ENCODE data around the gene NEK10.

NEK10 gene

DNA sequence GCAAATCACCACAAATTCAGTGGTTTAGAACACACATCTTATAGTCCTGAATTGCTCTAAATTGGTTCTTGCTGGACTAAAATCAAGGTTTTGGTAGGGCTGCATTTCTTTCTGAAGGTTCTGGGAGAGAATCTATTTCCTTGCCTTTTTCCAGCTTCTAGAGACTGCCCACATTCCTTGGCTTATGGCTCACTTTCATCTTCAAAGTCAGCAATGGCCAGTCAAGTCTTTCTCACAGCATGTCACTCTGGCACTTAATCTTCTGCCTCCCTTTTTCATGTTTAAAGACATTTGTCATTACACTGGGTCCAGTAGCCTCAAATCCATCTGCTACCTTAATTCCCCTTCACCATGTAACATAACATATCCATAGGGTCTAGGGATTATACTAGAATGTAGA, 149.0 kb downstream of the NEK10 start:
- DNase-seq, result no peak

DNA sequence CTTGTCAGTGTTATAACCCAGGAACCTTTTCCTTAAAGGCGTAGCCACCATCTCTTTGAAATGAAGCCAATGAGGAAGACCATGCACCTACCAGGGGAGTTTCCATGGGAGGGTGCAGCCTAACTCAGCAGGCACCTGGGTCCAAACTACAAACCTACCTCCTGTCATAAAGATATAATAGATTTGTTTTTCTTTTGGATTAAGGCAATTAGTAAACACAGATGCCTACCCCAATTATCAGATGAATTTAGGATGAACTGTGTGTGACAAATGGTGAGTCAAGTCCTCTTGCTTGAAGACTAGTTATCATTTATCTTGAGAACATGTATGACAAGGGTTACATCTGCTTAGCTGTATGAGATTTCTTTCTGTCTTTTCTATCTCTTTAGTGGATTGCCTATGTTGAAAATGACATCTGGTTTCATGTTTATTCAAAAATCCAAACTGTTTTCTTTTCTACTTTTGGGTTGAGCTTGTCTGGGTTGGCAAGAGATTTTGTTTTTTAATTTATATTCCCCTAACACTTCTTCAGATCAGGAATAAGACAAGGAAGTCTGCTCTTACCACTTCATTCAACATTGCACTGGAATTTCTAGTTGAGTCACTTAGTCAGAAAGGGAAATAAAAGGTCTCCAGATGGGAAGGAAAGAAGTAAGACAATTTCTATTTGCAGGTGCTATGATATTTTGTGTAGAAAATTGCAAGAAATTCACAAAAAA, 149.9 kb downstream of the NEK10 start:
- DNase-seq, result peak; percentile 31

GRCh38 chr3:27216955-27217552, 152.1 kb downstream of the NEK10 start:
- DNase-seq, result no peak

DNA sequence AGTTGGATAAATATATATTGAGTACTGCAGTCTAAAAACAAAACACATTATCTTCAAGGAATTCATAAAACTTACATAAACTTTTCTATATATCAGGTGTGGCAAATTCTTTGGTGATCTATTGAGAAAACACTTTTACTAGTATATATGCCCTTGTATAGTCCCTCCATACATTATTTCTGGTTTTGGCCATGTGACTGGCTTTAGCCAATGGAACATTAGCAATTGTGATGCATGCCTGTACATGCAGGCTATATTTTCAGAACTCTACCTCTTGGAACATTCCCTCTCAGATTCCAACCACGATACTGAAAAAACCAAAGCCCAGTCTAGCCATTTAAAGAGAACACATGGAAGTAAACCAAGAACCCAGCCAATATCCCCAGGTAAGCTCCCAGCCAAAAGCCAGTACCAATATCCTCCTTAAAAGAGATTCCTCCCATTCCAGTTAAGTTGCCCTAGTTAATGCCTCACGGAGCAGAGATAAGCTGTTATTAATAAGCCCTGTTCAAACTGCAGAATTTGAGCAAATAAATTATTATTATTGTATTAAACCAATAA, 152.8 kb downstream of the NEK10 start:
- DNase-seq, result no peak

DNA sequence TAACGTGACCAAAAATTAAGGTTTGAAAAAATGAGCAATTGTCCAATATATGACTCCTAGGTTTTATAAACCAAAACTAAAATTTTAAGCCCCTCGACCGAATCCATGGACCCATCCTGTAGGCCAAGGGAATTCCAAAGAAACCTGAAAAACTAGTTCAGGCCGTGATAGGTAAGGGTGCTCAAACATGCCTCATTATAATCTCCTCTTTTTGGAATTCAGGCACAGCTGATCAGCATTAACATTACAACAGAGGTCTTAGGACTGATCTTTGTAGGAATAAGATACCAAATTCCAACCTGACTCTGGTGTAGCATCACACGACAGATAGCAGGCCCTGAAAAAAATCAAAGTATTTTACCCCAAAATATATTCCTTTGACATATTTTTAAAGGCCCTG, 155.7 kb downstream of the NEK10 start:
- DNase-seq, result no peak

- no peak for DNase-seq
These were observed 159.4 kb downstream of the NEK10 start for GRCh38 chr3:27209617-27210264.

GRCh38 chr3:27208961-27209616, 160.1 kb downstream of the NEK10 start:
- DNase-seq, result no peak

- DNase-seq, result no peak
These were observed 166.2 kb downstream of the NEK10 start for GRCh38 chr3:27202959-27203358.

GRCh38 chr3:27201492-27201891, 167.7 kb downstream of the NEK10 start:
- no peak for DNase-seq

- no peak for DNase-seq
These were observed 168.3 kb downstream of the NEK10 start for GRCh38 chr3:27200721-27201489.

- DNase-seq, result no peak
These were observed 174.2 kb downstream of the NEK10 start for GRCh38 chr3:27194861-27195483.

DNA sequence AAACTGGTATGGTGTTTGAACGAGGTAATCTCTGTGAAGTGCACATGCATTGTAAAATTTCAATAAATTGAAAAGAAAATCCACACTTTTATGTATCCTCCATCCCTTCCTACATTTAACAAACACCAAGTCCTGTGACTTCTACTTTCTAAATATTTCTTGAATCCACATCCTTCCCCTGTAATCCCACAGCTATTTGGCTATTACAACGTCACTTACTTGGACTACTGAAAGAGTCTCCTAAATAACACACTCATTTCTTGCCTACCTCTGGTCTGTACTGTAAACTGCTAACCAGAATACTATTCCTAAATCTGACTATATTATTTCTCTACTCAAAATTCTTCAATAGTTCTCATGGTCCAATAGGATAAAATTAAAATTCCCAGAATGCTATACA, 176.1 kb downstream of the NEK10 start:
- DNase-seq, result no peak

DNA sequence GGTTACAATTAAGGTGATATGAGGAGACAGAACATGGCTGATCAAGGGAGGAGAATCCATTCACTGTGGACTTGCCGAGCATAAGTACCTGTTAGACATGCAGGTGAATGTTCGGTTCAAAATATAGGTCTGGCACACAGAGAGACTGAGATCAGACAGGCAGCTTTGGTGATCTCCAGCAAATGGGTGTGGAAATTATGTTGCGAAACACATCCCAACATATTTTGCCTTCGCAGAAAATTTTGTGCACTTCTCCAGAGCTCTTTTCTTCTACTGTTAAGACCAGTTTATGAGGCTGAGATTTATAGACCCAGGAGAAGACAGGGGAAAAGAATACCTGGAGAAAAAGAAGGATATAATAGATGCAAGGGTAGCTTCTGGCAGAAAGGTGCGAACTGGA, 183.2 kb downstream of the NEK10 start:
- DNase-seq, result no peak

DNA sequence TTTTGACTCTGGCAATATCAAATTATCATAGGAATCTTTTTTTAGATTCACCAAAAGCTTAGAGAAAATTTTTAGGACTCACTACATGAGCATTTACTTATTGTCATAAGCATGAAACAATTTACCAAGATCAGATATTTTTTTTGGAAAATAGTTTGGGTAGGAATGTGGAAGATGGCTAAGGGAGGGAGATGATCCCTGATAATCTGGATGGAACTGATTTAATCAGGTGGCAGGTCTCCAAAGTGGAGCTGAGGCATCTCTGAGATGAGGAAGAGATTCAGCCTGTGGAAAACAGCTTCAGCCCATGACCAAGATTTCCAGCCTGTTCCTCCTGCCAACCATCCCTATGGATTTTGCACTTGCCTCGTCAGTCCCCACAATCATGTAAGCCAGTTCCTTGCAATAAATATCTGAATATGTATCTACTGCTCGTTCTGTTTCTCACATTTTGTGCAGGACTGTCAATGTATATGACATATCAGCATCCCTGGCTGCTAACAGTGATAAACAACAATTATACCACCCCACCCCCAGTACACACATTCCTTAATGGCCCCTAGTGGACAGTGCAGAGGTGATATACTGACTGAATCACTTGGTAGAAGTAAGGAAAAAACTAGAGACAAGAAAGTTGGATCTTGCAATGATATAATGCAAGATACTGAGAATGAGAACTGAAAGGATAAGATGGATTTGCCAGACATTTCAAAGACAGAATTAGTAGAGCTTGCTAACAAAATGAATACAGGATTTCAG, 183.8 kb downstream of the NEK10 start:
- no peak for DNase-seq

DNA sequence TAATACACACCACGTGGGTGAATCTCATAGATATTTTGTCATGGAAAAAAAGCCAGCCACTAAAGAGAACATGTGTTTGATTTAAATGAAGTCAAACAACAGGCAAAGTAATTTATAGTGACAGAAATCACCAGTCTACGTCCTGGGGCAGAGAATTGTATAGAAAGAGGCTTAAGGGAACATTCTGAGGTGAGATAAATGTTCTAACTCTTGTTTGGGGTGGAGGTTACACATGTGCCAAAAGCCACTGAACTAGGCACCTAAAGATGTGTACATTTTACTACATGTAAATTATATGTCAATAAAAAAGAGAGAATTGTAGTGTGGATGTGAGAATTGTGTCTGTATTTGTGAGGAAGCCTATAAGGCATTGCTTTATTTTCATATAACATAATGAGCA, 184.9 kb downstream of the NEK10 start:
- DNase-seq, result no peak

DNA sequence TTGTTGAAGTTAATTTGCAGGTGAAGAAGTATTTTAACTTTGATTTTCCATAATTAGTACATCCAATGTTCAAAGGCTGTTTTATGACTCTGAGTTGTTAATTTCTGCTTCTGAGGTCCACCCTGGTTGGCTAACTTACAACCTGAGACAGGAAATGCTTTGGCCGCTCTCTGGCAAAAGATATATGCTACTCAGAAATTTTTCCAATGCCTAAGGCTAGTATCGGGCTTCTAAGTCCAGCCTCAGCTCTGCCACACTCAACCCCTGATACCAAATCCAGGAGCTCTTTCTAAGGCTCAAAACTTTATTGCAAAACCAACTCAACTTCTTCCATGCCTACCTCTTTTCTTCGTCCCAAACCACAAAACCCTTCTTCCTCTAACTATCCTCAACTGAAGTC, 192.9 kb downstream of the NEK10 start:
- DNase-seq, result no peak

- no peak for DNase-seq
These were observed 194.7 kb downstream of the NEK10 start for GRCh38 chr3:27174530-27174929.

- no peak for DNase-seq
These were observed 198.1 kb downstream of the NEK10 start for GRCh38 chr3:27171113-27171512.

GRCh38 chr3:27166888-27167287, 202.3 kb downstream of the NEK10 start:
- DNase-seq, result peak; percentile 7

- no peak for DNase-seq
These were observed 203.9 kb downstream of the NEK10 start for GRCh38 chr3:27165321-27165721.

GRCh38 chr3:27160779-27161287, 208.3 kb downstream of the NEK10 start:
- no peak for DNase-seq

All from NCI-H446 treated with DMSO at 0.1 percent for 48 hours (cell line).